B cell (primary cell): ENCODE measurements around the gene RASGRP2.

Experiments used
- EZH2 ChIP-seq: IDR thresholded peaks from 2 replicates; pipeline ENCODE4 v1.6.1; 2012; ENCODE audit warnings: borderline replicate concordance, low read depth, mild to moderate bottlenecking, moderate library complexity, low read length; ENCODE audit not compliant: insufficient read depth, poor library complexity, severe bottlenecking
- TF ChIP-seq, protein P1 (sequence below): fragments of 200-600 bp; IDR thresholded peaks from one replicate; pipeline ENCODE4 v1.8.0; 2022; ENCODE audit warnings: antibody characterized with exemption, mild to moderate bottlenecking

DNA sequence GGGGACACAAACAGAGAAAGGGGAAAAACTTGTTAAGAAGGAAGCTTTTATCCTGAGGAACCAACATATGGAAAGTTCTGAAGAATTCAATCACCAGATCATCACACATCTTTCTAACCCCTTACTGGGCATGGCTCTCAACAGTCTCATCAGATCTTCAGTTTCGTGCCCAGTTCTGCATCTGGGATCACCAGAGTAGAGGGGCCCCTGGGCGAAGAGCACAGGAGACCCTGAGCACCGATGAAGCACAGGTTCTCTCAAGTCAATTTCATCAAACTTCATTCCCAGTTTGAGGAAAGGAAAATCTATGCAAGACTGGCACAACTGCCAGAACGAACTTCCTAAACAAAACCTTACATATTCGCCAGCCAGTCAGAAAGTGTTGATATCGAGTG, 24.4 kb upstream of the RASGRP2 start:
- TF ChIP-seq, protein P1, sequence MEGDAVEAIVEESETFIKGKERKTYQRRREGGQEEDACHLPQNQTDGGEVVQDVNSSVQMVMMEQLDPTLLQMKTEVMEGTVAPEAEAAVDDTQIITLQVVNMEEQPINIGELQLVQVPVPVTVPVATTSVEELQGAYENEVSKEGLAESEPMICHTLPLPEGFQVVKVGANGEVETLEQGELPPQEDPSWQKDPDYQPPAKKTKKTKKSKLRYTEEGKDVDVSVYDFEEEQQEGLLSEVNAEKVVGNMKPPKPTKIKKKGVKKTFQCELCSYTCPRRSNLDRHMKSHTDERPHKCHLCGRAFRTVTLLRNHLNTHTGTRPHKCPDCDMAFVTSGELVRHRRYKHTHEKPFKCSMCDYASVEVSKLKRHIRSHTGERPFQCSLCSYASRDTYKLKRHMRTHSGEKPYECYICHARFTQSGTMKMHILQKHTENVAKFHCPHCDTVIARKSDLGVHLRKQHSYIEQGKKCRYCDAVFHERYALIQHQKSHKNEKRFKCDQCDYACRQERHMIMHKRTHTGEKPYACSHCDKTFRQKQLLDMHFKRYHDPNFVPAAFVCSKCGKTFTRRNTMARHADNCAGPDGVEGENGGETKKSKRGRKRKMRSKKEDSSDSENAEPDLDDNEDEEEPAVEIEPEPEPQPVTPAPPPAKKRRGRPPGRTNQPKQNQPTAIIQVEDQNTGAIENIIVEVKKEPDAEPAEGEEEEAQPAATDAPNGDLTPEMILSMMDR = no peak
- no peak for TF ChIP-seq EZH2
